AG08396 (cell line): ENCODE measurements around the gene CCT8L2.
"Not testable (repeated sequence)": the region's sequence is repeated elsewhere in the genome, so short reads cannot be mapped to it uniquely, and the experiment has no call there.

Experiments
- DNase-seq: peaks from one replicate; pipeline ENCODE4 v3.0.0; 2012; ENCODE audit warnings: low spot score, mixed read lengths

Gene CCT8L2

GRCh38 chr22:16595251-16595650 lies 2.6 kb upstream of the CCT8L2 start:
- not testable (repeated sequence) for DNase-seq

- DNase-seq: no peak
These were observed 1.4 kb upstream of the CCT8L2 start for GRCh38 chr22:16594026-16594425.

- DNase-seq: not testable (repeated sequence)
These were observed 379 bp downstream of the CCT8L2 start for GRCh38 chr22:16592231-16592630.

GRCh38 chr22:16591136-16591535 lies 1.5 kb downstream of the CCT8L2 start:
- DNase-seq: not testable (repeated sequence)

- no peak for DNase-seq
These were observed 5.6 kb downstream of the CCT8L2 start for GRCh38 chr22:16586991-16587390.

GRCh38 chr22:16586170-16586569 lies 6.4 kb downstream of the CCT8L2 start:
- no peak for DNase-seq

- not testable (repeated sequence) for DNase-seq
These were observed 11.7 kb downstream of the CCT8L2 start for GRCh38 chr22:16580872-16581271.

- DNase-seq: not testable (repeated sequence)
These were observed 23.3 kb downstream of the CCT8L2 start for GRCh38 chr22:16569240-16569834.

GRCh38 chr22:16568425-16568758 lies 24.2 kb downstream of the CCT8L2 start:
- no peak for DNase-seq

GRCh38 chr22:16567617-16568424 lies 24.8 kb downstream of the CCT8L2 start:
- not testable (repeated sequence) for DNase-seq

GRCh38 chr22:16566421-16567151 lies 26.0 kb downstream of the CCT8L2 start:
- DNase-seq: not testable (repeated sequence)

- DNase-seq: not testable (repeated sequence)
These were observed 26.8 kb downstream of the CCT8L2 start for GRCh38 chr22:16565585-16566420.

GRCh38 chr22:16564837-16565584 lies 27.6 kb downstream of the CCT8L2 start:
- not testable (repeated sequence) for DNase-seq

- DNase-seq: no peak
These were observed 28.8 kb downstream of the CCT8L2 start for GRCh38 chr22:16563555-16564520.

GRCh38 chr22:16562711-16563554 lies 29.7 kb downstream of the CCT8L2 start:
- DNase-seq: no peak

GRCh38 chr22:16561093-16561658 lies 31.4 kb downstream of the CCT8L2 start:
- DNase-seq: not testable (repeated sequence)

- not testable (repeated sequence) for DNase-seq
These were observed 32.0 kb downstream of the CCT8L2 start for GRCh38 chr22:16560651-16561050.

- DNase-seq: not testable (repeated sequence)
These were observed 32.6 kb downstream of the CCT8L2 start for GRCh38 chr22:16559996-16560395.
